Measurements from ENCODE around the gene AP3S2.

- TF ChIP-seq CTCF (IDR thresholded peaks at IDR 0.05) (no peak), POLR2A (IDR thresholded peaks at IDR 0.05) (no peak)
Observed at GRCh38 chr15:89903858-89904130, 10.0 kb upstream of the AP3S2 start.

Measured in Peyer's patch (tissue), 4 donors.